ENCODE measurements around the gene BPIFB4. TPM values are rescaled to one million over a fixed set of nuclear protein-coding genes. Genes with fewer than 3 reads are reported as not detected.

The BPIFB4 gene
- total RNA-seq, 1 donor from 2014 or later: not detected

DNA sequence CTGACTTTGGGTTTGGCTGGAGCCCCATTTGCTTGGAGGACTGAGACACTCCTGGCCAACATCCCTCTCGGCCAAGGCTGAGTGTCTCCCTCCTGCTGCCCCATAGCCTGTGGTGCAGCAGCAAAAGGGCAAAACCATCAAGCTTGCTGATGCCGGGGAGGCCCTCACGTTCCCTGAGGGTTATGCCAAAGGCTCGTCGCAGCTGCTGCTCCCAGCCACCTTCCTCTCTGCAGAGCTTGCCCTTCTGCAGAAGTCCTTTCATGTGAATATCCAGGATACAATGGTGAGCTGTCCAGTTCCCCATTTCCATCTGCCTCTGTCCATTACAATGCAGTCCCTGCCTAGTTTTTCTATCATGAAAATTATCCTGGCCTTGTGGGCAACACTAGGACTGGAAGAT, 42.0 kb upstream of the BPIFB4 start:
- Histone ChIP-seq H3K9ac (ENCODE audit: low read length) (no peak overlapping the region), H2AFZ (ENCODE audit: low read depth, low read length) (no peak overlapping the region), H3K36me3 (ENCODE audit: insufficient read depth, low read length) (no peaks in the 10 kb centered on the region), H3K27ac (ENCODE audit: low read depth, low read length) (no peak overlapping the region), H3K4me2 (ENCODE audit: low read length) (no peak overlapping the region), H3K9me3 (ENCODE audit: insufficient read depth, low read depth, low read length) (no peaks in the 10 kb centered on the region), H4K20me1 (ENCODE audit: insufficient read depth, low read length) (no peaks in the 10 kb centered on the region), H3K4me3 (ENCODE audit: insufficient read depth, low read depth, low read length) (no peak overlapping the region), H3K79me2 (ENCODE audit: insufficient read depth, low read length) (no peaks in the 10 kb centered on the region), H3K27me3 (ENCODE audit: insufficient read depth, low read length) (no peaks in the 10 kb centered on the region), H3K4me1 (ENCODE audit: insufficient read depth, low read length) (no peaks in the 10 kb centered on the region)
- H3K27ac Mint-ChIP-seq (ENCODE audit: unreplicated experiment): no peak overlapping the region
- H3K9me3 Mint-ChIP-seq (ENCODE audit: unreplicated experiment): peaks cover 13% of the 10 kb centered on the region
- H3K27me3 Mint-ChIP-seq (ENCODE audit: low read depth, unreplicated experiment): peaks cover 71% of the 10 kb centered on the region
- FAIRE-seq: no peak
- no peak for DNase-seq (ENCODE audit: low read depth)
- no peak overlapping the region for H3K4me3 Mint-ChIP-seq (ENCODE audit: unreplicated experiment)
- no peaks in the 10 kb centered on the region for H3K4me1 Mint-ChIP-seq (ENCODE audit: low read depth, unreplicated experiment)
- no peaks in the 10 kb centered on the region for H3K36me3 Mint-ChIP-seq (ENCODE audit: low read depth, unreplicated experiment)
- TF ChIP-seq, protein P1, sequence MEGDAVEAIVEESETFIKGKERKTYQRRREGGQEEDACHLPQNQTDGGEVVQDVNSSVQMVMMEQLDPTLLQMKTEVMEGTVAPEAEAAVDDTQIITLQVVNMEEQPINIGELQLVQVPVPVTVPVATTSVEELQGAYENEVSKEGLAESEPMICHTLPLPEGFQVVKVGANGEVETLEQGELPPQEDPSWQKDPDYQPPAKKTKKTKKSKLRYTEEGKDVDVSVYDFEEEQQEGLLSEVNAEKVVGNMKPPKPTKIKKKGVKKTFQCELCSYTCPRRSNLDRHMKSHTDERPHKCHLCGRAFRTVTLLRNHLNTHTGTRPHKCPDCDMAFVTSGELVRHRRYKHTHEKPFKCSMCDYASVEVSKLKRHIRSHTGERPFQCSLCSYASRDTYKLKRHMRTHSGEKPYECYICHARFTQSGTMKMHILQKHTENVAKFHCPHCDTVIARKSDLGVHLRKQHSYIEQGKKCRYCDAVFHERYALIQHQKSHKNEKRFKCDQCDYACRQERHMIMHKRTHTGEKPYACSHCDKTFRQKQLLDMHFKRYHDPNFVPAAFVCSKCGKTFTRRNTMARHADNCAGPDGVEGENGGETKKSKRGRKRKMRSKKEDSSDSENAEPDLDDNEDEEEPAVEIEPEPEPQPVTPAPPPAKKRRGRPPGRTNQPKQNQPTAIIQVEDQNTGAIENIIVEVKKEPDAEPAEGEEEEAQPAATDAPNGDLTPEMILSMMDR (IDR thresholded peaks at IDR 0.05; ENCODE audit: insufficient read depth, low read depth, low read length): no peak
- TF ChIP-seq EZH2 (IDR thresholded peaks at IDR 0.05; ENCODE audit: insufficient read depth, low read length): no peak

DNA sequence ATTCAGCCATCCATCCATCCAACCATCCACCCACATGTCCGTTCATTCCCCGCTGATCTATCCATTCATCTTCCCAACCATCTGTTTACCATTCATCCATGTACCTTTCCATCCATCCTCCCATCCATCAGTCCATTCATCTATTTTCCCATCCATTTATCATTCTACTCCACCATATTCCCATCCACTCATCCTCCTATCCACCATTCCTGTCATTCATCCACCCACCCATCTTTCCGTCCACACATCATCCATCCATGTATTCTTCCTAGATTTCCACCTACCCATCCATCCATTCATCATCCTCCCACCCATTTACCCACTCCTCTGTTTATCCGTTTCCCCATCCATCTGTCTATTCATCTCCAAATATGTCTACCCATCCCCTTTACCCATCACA, 41.2 kb upstream of the BPIFB4 start:
- H3K79me2 ChIP-seq (ENCODE audit: insufficient read depth, low read length): no peaks in the 10 kb centered on the region
- H3K36me3 ChIP-seq (ENCODE audit: insufficient read depth, low read length): no peaks in the 10 kb centered on the region
- Mint-ChIP-seq H3K4me1 (ENCODE audit: low read depth, unreplicated experiment) (no peaks in the 10 kb centered on the region), H3K4me3 (ENCODE audit: unreplicated experiment) (no peak overlapping the region), H3K27ac (ENCODE audit: unreplicated experiment) (no peak overlapping the region), H3K36me3 (ENCODE audit: low read depth, unreplicated experiment) (no peaks in the 10 kb centered on the region), H3K9me3 (ENCODE audit: unreplicated experiment) (peaks cover 13% of the 10 kb centered on the region), H3K27me3 (ENCODE audit: low read depth, unreplicated experiment) (peaks cover 63% of the 10 kb centered on the region)
- no peak overlapping the region for H2AFZ ChIP-seq (ENCODE audit: low read depth, low read length)
- TF ChIP-seq, protein P1 (IDR thresholded peaks at IDR 0.05; ENCODE audit: insufficient read depth, low read depth, low read length): no peak
- no peak for TF ChIP-seq EZH2 (IDR thresholded peaks at IDR 0.05; ENCODE audit: insufficient read depth, low read length)
- H4K20me1 ChIP-seq (ENCODE audit: insufficient read depth, low read length): no peaks in the 10 kb centered on the region
- H3K9ac ChIP-seq (ENCODE audit: low read length): no peak overlapping the region
- FAIRE-seq: no peak
- no peaks in the 10 kb centered on the region for H3K9me3 ChIP-seq (ENCODE audit: insufficient read depth, low read depth, low read length)
- H3K4me2 ChIP-seq (ENCODE audit: low read length): no peak overlapping the region
- no peak overlapping the region for H3K4me3 ChIP-seq (ENCODE audit: insufficient read depth, low read depth, low read length)
- H3K27me3 ChIP-seq (ENCODE audit: insufficient read depth, low read length): no peaks in the 10 kb centered on the region
- DNase-seq (ENCODE audit: low read depth): no peak
- no peak overlapping the region for H3K27ac ChIP-seq (ENCODE audit: low read depth, low read length)
- no peaks in the 10 kb centered on the region for H3K4me1 ChIP-seq (ENCODE audit: insufficient read depth, low read length)

DNA sequence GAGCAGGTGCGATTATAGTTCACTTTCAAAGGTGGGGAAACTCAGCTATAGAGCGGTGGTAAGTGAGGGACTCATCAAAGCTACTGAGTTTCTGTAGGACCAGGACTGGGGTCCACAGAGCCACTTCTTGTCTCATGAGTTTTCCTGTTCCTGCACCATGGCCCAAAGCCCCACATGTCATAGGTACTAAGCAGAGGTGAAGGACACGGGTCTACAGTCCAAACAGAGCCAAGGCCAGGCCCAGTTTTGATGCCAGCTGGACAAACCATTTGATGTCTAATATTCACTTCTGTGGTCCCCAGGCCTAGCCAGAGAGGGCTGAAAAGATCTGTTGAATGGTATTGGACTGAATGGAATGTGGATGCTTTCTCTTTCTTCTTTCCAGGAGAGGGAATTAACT, 37.0 kb upstream of the BPIFB4 start:
- Histone ChIP-seq H3K79me2 (ENCODE audit: insufficient read depth, low read length) (no peaks in the 10 kb centered on the region), H3K36me3 (ENCODE audit: insufficient read depth, low read length) (no peaks in the 10 kb centered on the region), H3K9me3 (ENCODE audit: insufficient read depth, low read depth, low read length) (no peaks in the 10 kb centered on the region), H3K4me2 (ENCODE audit: low read length) (no peak overlapping the region), H3K27ac (ENCODE audit: low read depth, low read length) (no peak overlapping the region), H3K9ac (ENCODE audit: low read length) (no peak overlapping the region), H3K4me1 (ENCODE audit: insufficient read depth, low read length) (no peaks in the 10 kb centered on the region), H3K27me3 (ENCODE audit: insufficient read depth, low read length) (no peaks in the 10 kb centered on the region), H4K20me1 (ENCODE audit: insufficient read depth, low read length) (no peaks in the 10 kb centered on the region), H2AFZ (ENCODE audit: low read depth, low read length) (no peak overlapping the region), H3K4me3 (ENCODE audit: insufficient read depth, low read depth, low read length) (no peak overlapping the region)
- Mint-ChIP-seq H3K4me1 (ENCODE audit: low read depth, unreplicated experiment) (no peaks in the 10 kb centered on the region), H3K27me3 (ENCODE audit: low read depth, unreplicated experiment) (peaks cover 42% of the 10 kb centered on the region), H3K27ac (ENCODE audit: unreplicated experiment) (no peak overlapping the region), H3K36me3 (ENCODE audit: low read depth, unreplicated experiment) (no peaks in the 10 kb centered on the region), H3K4me3 (ENCODE audit: unreplicated experiment) (no peak overlapping the region), H3K9me3 (ENCODE audit: unreplicated experiment) (peaks cover 27% of the 10 kb centered on the region)
- DNase-seq (ENCODE audit: low read depth): no peak
- no peak for TF ChIP-seq EZH2 (IDR thresholded peaks at IDR 0.05; ENCODE audit: insufficient read depth, low read length)
- no peak for FAIRE-seq
